KMS-11 (cell line): Measurements from ENCODE around the gene TEX35.

Experiments used
- H2AFZ ChIP-seq: fragments of 200-600 bp; sonication (generic); 2 replicates; pipeline ENCODE4 v1.6.1; 2016; ENCODE audit warnings: antibody characterized with exemption, mixed run types, low read depth
- H3K27ac ChIP-seq: fragments of 200-600 bp; sonication (generic); 2 replicates; pipeline ENCODE4 v1.6.1; 2016; ENCODE audit warnings: mild to moderate bottlenecking, mixed run types
- H3K27me3 ChIP-seq: fragments of 200-600 bp; sonication (generic); 2 replicates; pipeline ENCODE4 v1.6.1; 2017; ENCODE audit warnings: mild to moderate bottlenecking, low read depth, mixed run types, moderate library complexity; ENCODE audit not compliant: insufficient read depth
- H3K36me3 ChIP-seq: fragments of 200-600 bp; sonication (generic); 2 replicates; pipeline ENCODE4 v1.6.1; 2017; ENCODE audit warnings: mild to moderate bottlenecking, mixed run types; ENCODE audit not compliant: insufficient read depth
- H3K4me1 ChIP-seq: fragments of 200-600 bp; sonication (generic); 2 replicates; pipeline ENCODE4 v1.6.1; 2016; ENCODE audit warnings: mild to moderate bottlenecking, low read depth, mixed run types; ENCODE audit not compliant: poor library complexity, severe bottlenecking
- H3K4me2 ChIP-seq: fragments of 200-600 bp; sonication (generic); 2 replicates; pipeline ENCODE4 v1.7.0; 2016; ENCODE audit warnings: mild to moderate bottlenecking, mixed run types
- H3K4me3 ChIP-seq: fragments of 200-600 bp; sonication (generic); IDR thresholded peaks from 2 replicates; pipeline ENCODE4 v1.6.1; 2017; ENCODE audit warnings: low read depth, low read length, mixed read lengths; ENCODE audit not compliant: insufficient read depth
- H3K79me2 ChIP-seq: fragments of 200-600 bp; sonication (generic); 2 replicates; pipeline ENCODE4 v1.6.1; 2016; ENCODE audit warnings: low read depth, mixed run types; ENCODE audit not compliant: insufficient read depth
- H3K9ac ChIP-seq: fragments of 200-600 bp; sonication (generic); 2 replicates; pipeline ENCODE4 v1.6.1; 2016; ENCODE audit warnings: mild to moderate bottlenecking, mixed run types
- H4K20me1 ChIP-seq: fragments of 200-600 bp; sonication (generic); 2 replicates; pipeline ENCODE4 v1.6.1; 2016; ENCODE audit warnings: mild to moderate bottlenecking, mixed run types; ENCODE audit not compliant: insufficient read depth
- CTCF ChIP-seq: fragments of 200-600 bp; sonication (generic); conservative IDR thresholded peaks from 2 replicates; pipeline ENCODE4 v1.6.1; 2017; ENCODE audit warnings: low read depth, mild to moderate bottlenecking, antibody characterized with exemption, low read length, moderate library complexity, mixed read lengths

Gene TEX35

DNA sequence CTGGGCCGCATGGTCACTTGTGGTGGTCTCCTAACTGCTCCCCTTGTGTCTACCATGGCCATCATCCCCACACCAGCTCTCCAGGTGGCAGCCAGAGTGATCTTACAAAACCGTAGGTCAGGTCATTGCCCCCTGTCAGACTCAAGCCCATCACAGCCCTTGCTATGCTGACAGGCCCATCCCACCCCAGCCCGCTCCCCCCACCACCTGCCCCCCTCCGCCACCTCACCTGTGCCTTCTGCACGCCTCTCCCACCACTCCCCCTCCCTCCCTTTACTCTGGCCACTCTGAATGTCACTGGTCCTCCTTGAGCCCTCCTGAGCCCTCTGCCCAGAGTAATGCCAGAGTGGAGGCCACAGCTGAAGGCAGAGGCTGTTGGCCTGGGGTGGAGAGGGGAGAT is 28.5 kb downstream of the TEX35 start:
- Histone ChIP-seq H3K79me2 (no peaks in the 10 kb centered on the region), H2AFZ (peak overlapping the region; percentile 100), H3K27me3 (no peaks in the 10 kb centered on the region), H4K20me1 (no peaks in the 10 kb centered on the region), H3K9ac (no peak overlapping the region), H3K4me3 (no peak overlapping the region), H3K4me1 (peaks cover 20% of the 10 kb centered on the region), H3K4me2 (0 out of 2 replicates have a peak overlapping the region, but pooled peaks have one; percentile 96), H3K27ac (no peak overlapping the region), H3K36me3 (no peaks in the 10 kb centered on the region)
- no peak for TF ChIP-seq CTCF

GRCh38 chr1:178541829-178542553 is 29.1 kb downstream of the TEX35 start:
- H3K4me1 ChIP-seq = peaks cover 20% of the 10 kb centered on the region
- H3K27me3 ChIP-seq = no peaks in the 10 kb centered on the region
- no peaks in the 10 kb centered on the region for H3K36me3 ChIP-seq
- no peak for TF ChIP-seq CTCF
- peak overlapping the region; percentile 93 for H3K4me3 ChIP-seq
- H4K20me1 ChIP-seq = no peaks in the 10 kb centered on the region
- H3K27ac ChIP-seq = peak overlapping the region; percentile 45
- peak overlapping the region; percentile 96 for H3K4me2 ChIP-seq
- H3K79me2 ChIP-seq = no peaks in the 10 kb centered on the region
- H2AFZ ChIP-seq = peak overlapping the region; percentile 100
- H3K9ac ChIP-seq = peak overlapping the region; percentile 74; the same call in 1 of the 2 replicates

- Histone ChIP-seq H3K9ac (peak overlapping the region; percentile 74), H3K4me2 (peak overlapping the region; percentile 96), H3K27me3 (no peaks in the 10 kb centered on the region), H3K27ac (peak overlapping the region; percentile 45), H2AFZ (peak overlapping the region; percentile 100), H3K4me3 (peak overlapping the region; percentile 95), H3K36me3 (no peaks in the 10 kb centered on the region), H3K79me2 (no peaks in the 10 kb centered on the region), H4K20me1 (no peaks in the 10 kb centered on the region), H3K4me1 (peaks cover 20% of the 10 kb centered on the region)
- peak; percentile 97 for TF ChIP-seq CTCF
These were observed 29.8 kb downstream of the TEX35 start for GRCh38 chr1:178542554-178543289.

DNA sequence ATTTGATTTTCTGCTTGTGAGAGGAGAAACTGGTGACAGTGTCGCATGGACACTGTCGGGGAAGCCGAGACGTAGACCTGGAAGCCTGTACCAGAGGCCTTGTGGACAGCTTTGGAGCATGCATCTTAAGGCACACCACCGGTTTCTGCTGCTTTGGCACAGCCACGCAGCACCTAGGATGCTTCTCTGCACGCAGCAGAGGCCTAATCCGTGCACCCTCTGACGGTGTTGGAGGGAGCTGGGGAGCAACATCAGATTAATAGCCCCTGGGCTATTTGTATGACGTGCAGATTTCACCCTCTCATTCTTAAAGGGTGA is 30.3 kb downstream of the TEX35 start:
- H3K4me3 ChIP-seq = no peak overlapping the region
- H3K4me2 ChIP-seq = peak overlapping the region; percentile 96
- H4K20me1 ChIP-seq = no peaks in the 10 kb centered on the region
- peaks cover 20% of the 10 kb centered on the region for H3K4me1 ChIP-seq
- TF ChIP-seq CTCF = no peak
- H3K79me2 ChIP-seq = no peaks in the 10 kb centered on the region
- no peaks in the 10 kb centered on the region for H3K27me3 ChIP-seq
- no peak overlapping the region for H3K27ac ChIP-seq
- peak overlapping the region; percentile 100 for H2AFZ ChIP-seq
- H3K36me3 ChIP-seq = no peaks in the 10 kb centered on the region
- peak overlapping the region; percentile 74; the same call in 1 of the 2 replicates for H3K9ac ChIP-seq
